GM12878 (cell line): ENCODE measurements around the gene PAX5. TPM values are rescaled to one million over a fixed set of nuclear protein-coding genes. Genes with fewer than 3 reads are reported as not detected.
A peak's percentile ranks its signal among the peaks of the same experiment; 100 is the strongest.

Experiments
- ATAC-seq: fragments of 200-7000 bp; cut with Tn5 transposase; 3 replicates; pipeline ENCODE4 v1.9.1; 2020; ENCODE audit warnings: mild to moderate bottlenecking, moderate library complexity
- BruUV-seq: library from RNA; stranded (reverse); fragments of 400-500 nt; replicated peaks from 2 replicates; lab custom pipeline; 2021; lab: Mats Ljungman, UMichigan
- CTCF ChIA-PET: fragments of 300-600 bp; sonication (Branson Sonifier 250); formaldehyde crosslinking; extraction: SDS; loops from one replicate; lab custom pipeline; 2021; ENCODE audit warnings: inconsistent platforms; lab: Yijun Ruan, JAX
- POLR2A ChIA-PET: fragments of 350-600 bp; formaldehyde crosslinking; extraction: SDS; loops from one replicate; lab custom pipeline; 2021; ENCODE audit warnings: inconsistent platforms; lab: Charles Lee
- RAD21 ChIA-PET: fragments of 300-600 bp; sonication (Branson Sonifier 250); formaldehyde crosslinking; loops from one replicate; lab custom pipeline; 2023; ENCODE audit warnings: antibody characterized with exemption; ENCODE audit not compliant: unreplicated experiment; lab: Charles Lee
- SMC1A ChIA-PET: fragments of 300-600 bp; sonication (Branson Sonifier 250); formaldehyde crosslinking; loops from one replicate; lab custom pipeline; 2023; ENCODE audit not compliant: unreplicated experiment, uncharacterized antibody; lab: Charles Lee
- DNase-seq: peaks from one replicate; pipeline ENCODE4 v3.0.0-alpha.2; 2011; ENCODE audit warnings: low read depth, low spot score
- FAIRE-seq: peaks from 3 replicates; lab custom pipeline; 2011; peaks lifted over from hg19 to GRCh38; lab: Jason Lieb, UNC
- H2AFZ ChIP-seq: 2 replicates; pipeline ENCODE4 v1.6.0; 2011; ENCODE audit warnings: low read depth, low read length, control low read depth; ENCODE audit not compliant: control insufficient read depth
- H3K27ac ChIP-seq: 2 replicates; pipeline ENCODE4 v1.5.1; 2011; ENCODE audit warnings: control low read depth; ENCODE audit not compliant: control insufficient read depth, insufficient read depth
- H3K27me3 ChIP-seq, 2 experiments: replicated peaks in 1 of 2; 2 replicates each; pipeline versions ENCODE4 v1.6.0 to v1.6.1; 2011; ENCODE audit warnings: low read length in 1 of 2; ENCODE audit not compliant: control insufficient read depth in 2 of 2, insufficient read depth in 2 of 2
- H3K36me3 ChIP-seq, 2 experiments: 2 replicates each; pipeline ENCODE4 v1.5.1; 2011; ENCODE audit warnings: low read length in 1 of 2; ENCODE audit not compliant: control insufficient read depth in 2 of 2, insufficient read depth in 2 of 2
- H3K4me1 ChIP-seq: 2 replicates; pipeline ENCODE4 v1.6.1; 2011; ENCODE audit warnings: mild to moderate bottlenecking, low read length, moderate library complexity, mixed read lengths; ENCODE audit not compliant: control insufficient read depth, insufficient read depth
- H3K4me2 ChIP-seq: 2 replicates; pipeline ENCODE4 v1.6.0; 2011; ENCODE audit warnings: control low read depth; ENCODE audit not compliant: control insufficient read depth, insufficient read depth
- H3K4me3 ChIP-seq: fragments of 200-600 bp; sonication (generic); 2 replicates; pipeline ENCODE4 v1.5.1; 2016
- H3K79me2 ChIP-seq: 2 replicates; pipeline ENCODE4 v1.6.0; 2011; ENCODE audit warnings: low read length; ENCODE audit not compliant: control insufficient read depth, insufficient read depth
- H3K9ac ChIP-seq: 2 replicates; pipeline ENCODE4 v1.8.0; 2011; ENCODE audit warnings: low read length, control low read depth, mixed read lengths; ENCODE audit not compliant: control insufficient read depth, insufficient read depth
- H3K9me3 ChIP-seq: replicated peaks from 3 replicates; pipeline ENCODE4 v1.5.1; 2011; ENCODE audit warnings: mild to moderate bottlenecking, low read length; ENCODE audit not compliant: control insufficient read depth, insufficient read depth
- H4K20me1 ChIP-seq: 2 replicates; pipeline ENCODE4 v1.6.0; 2011; ENCODE audit not compliant: control insufficient read depth, insufficient read depth
- WGBS: methylation state at CpG from one replicate; pipeline ENCODE4 v1.1.6; 2016; ENCODE audit warnings: low lambda C conversion rate; ENCODE audit not compliant: insufficient replicate concordance, insufficient coverage; ENCODE audit errors: missing lambda C conversion rate; 5-methylcytosine and 5-hydroxymethylcytosine counted together
- in situ Hi-C: fragments of 300-500 bp; cut with MboI; formaldehyde crosslinking; loops from 9 replicates; pipeline ENCODE4 v1.14.3; 2018; ENCODE audit warnings: mixed read lengths
- intact Hi-C: fragments of 100-400 bp; cut with micrococcal nuclease; formaldehyde crosslinking; loops from one replicate; pipeline ENCODE4 v1.14.2; 2022; ENCODE audit not compliant: unreplicated experiment
- polyA plus RNA-seq, 11 experiments: library from polyadenylated mRNA; depleted of rRNA in 4 of 11; unstranded in 6 of 11; stranded (reverse) in 5 of 11; fragments of >200 nt; fragmentation: Nextera tagmentation in 4 of 11; fragmentation: Illumina TruSeq in 1 of 11; extraction: Ambion mirVana in 4 of 11; extraction: Trizol in 1 of 11; gene quantifications; 1 replicate in 1 of 11; 2 replicates in 10 of 11; pipeline versions ENCODE4 v1.2.1 to v1.2.3, GENCODE V29; 2011 to 2016; ENCODE audit warnings: inconsistent platforms in 2 of 11, missing spikeins in 2 of 11, low read depth in 1 of 11
- total RNA-seq, 4 experiments: library from RNA; depleted of rRNA in 3 of 4; stranded (reverse); fragments of >200 nt in 3 of 4; fragmentation: Illumina TruSeq in 1 of 4; extraction: Trizol in 1 of 4; gene quantifications; 2 replicates each; pipeline versions ENCODE4 v1.2.1 to v1.2.3, GENCODE V29; 2013 to 2021
- TF ChIP-seq, protein P1 (sequence below), 3 experiments: IDR thresholded peaks in 2 of 3; conservative IDR thresholded peaks in 1 of 3; 2 replicates each; pipeline ENCODE4 v1.5.1; 2011; ENCODE audit warnings: low read depth in 3 of 3, low read length in 3 of 3, mild to moderate bottlenecking in 3 of 3, control low read depth in 2 of 3, moderate library complexity in 2 of 3, inconsistent platforms in 1 of 3, mixed read lengths in 1 of 3; ENCODE audit not compliant: control insufficient read depth in 2 of 3, insufficient read depth in 1 of 3; ENCODE audit errors: extremely low read depth in 1 of 3
- TF ChIP-seq, protein P2 (sequence below): fragments of 450-650 bp; formaldehyde crosslinking; IDR thresholded peaks from 2 replicates; pipeline ENCODE4 v1.4.0; 2020; ENCODE audit warnings: mild to moderate bottlenecking, moderate library complexity

The PAX5 gene
- total and polyA plus RNA-seq, 10 of the 15 experiments (the other 5 are each of a cell fraction or from before 2014, with no cell fraction given), result 2.2 to 123 (median 31.9) TPM

DNA sequence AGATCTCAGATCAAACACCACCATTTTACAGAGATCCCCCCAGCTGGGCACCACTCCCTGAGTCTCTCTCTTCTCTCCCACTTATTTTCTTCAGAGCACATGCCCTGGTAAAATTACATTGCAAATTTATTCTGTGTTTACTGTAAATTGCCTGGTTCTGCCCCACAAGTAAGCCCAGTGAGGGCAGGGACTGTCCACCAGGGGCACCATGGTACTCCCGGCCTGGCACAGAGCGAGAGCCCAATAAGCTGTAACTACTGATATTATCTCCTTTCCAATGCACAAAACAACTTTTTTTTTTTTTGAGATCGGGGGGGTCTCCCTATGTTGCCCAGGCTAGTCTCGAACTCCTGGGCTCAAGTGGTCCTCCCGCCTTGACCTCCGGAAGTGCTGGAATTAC is 123.0 kb downstream of the PAX5 start:
- in situ Hi-C loops (no loop called here), intact Hi-C loops (no loop called here)
- POLR2A ChIA-PET, result no interaction called here
- CTCF ChIA-PET, result interaction anchor here (0.9 kb wide), 1 partner anchor 38 kb away, joined by 5 read pairs; no protein-coding TSS in a partner anchor
- 0 out of 3 replicates have a peak, but pooled peaks have one; percentile 24 for ATAC-seq
- H3K4me1 ChIP-seq, result no peaks in the 10 kb centered on the region
- no peak overlapping the region for H2AFZ ChIP-seq
- no peak for DNase-seq
- H3K79me2 ChIP-seq, result no peaks in the 10 kb centered on the region; the same call in none of the 2 replicates
- no peak overlapping the region for H3K27ac ChIP-seq
- H3K9ac ChIP-seq, result no peak overlapping the region
- no peak overlapping the region for H3K4me3 ChIP-seq
- no TSS peak for BruUV-seq
- no peak overlapping the region for H3K4me2 ChIP-seq
- SMC1A ChIA-PET, result no interaction called here
- WGBS, result 85% methylated on average over 6 of the region's 6 CpGs
- FAIRE-seq, result no peak
- RAD21 ChIA-PET, result no interaction called here
- no peaks in the 10 kb centered on the region for H3K27me3 ChIP-seq
- TF ChIP-seq, protein P1, sequence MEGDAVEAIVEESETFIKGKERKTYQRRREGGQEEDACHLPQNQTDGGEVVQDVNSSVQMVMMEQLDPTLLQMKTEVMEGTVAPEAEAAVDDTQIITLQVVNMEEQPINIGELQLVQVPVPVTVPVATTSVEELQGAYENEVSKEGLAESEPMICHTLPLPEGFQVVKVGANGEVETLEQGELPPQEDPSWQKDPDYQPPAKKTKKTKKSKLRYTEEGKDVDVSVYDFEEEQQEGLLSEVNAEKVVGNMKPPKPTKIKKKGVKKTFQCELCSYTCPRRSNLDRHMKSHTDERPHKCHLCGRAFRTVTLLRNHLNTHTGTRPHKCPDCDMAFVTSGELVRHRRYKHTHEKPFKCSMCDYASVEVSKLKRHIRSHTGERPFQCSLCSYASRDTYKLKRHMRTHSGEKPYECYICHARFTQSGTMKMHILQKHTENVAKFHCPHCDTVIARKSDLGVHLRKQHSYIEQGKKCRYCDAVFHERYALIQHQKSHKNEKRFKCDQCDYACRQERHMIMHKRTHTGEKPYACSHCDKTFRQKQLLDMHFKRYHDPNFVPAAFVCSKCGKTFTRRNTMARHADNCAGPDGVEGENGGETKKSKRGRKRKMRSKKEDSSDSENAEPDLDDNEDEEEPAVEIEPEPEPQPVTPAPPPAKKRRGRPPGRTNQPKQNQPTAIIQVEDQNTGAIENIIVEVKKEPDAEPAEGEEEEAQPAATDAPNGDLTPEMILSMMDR (IDR thresholded peaks at IDR 0.05 in 2 of 3, conservative IDR thresholded peaks at IDR 0.05 in 1 of 3; ENCODE audit: control insufficient read depth in 2 of 3, extremely low read depth in 1 of 3, insufficient read depth in 1 of 3, low read depth in 3 of 3, low read length in 3 of 3), result peak in 2 of 3 experiments; percentile 22 to 28; a peak in 2 of 6 replicates
- TF ChIP-seq, protein P2, sequence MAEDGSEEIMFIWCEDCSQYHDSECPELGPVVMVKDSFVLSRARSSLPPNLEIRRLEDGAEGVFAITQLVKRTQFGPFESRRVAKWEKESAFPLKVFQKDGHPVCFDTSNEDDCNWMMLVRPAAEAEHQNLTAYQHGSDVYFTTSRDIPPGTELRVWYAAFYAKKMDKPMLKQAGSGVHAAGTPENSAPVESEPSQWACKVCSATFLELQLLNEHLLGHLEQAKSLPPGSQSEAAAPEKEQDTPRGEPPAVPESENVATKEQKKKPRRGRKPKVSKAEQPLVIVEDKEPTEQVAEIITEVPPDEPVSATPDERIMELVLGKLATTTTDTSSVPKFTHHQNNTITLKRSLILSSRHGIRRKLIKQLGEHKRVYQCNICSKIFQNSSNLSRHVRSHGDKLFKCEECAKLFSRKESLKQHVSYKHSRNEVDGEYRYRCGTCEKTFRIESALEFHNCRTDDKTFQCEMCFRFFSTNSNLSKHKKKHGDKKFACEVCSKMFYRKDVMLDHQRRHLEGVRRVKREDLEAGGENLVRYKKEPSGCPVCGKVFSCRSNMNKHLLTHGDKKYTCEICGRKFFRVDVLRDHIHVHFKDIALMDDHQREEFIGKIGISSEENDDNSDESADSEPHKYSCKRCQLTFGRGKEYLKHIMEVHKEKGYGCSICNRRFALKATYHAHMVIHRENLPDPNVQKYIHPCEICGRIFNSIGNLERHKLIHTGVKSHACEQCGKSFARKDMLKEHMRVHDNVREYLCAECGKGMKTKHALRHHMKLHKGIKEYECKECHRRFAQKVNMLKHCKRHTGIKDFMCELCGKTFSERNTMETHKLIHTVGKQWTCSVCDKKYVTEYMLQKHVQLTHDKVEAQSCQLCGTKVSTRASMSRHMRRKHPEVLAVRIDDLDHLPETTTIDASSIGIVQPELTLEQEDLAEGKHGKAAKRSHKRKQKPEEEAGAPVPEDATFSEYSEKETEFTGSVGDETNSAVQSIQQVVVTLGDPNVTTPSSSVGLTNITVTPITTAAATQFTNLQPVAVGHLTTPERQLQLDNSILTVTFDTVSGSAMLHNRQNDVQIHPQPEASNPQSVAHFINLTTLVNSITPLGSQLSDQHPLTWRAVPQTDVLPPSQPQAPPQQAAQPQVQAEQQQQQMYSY (CRISPR knock-in tag), result no peak
- H4K20me1 ChIP-seq, result no peaks in the 10 kb centered on the region
- no peaks in the 10 kb centered on the region for H3K9me3 ChIP-seq
- H3K36me3 ChIP-seq, result peaks cover 24 to 29% of the 10 kb centered on the region in 2 experiments; a peak in 3 of 4 replicates
